ENCODE results near the gene HES7. TPM values are rescaled to one million over a fixed set of nuclear protein-coding genes. Genes with fewer than 3 reads are reported as not detected.

Gene HES7
- polyA plus RNA-seq, 4 donors = 0.06 TPM; not detected in 3

DNA sequence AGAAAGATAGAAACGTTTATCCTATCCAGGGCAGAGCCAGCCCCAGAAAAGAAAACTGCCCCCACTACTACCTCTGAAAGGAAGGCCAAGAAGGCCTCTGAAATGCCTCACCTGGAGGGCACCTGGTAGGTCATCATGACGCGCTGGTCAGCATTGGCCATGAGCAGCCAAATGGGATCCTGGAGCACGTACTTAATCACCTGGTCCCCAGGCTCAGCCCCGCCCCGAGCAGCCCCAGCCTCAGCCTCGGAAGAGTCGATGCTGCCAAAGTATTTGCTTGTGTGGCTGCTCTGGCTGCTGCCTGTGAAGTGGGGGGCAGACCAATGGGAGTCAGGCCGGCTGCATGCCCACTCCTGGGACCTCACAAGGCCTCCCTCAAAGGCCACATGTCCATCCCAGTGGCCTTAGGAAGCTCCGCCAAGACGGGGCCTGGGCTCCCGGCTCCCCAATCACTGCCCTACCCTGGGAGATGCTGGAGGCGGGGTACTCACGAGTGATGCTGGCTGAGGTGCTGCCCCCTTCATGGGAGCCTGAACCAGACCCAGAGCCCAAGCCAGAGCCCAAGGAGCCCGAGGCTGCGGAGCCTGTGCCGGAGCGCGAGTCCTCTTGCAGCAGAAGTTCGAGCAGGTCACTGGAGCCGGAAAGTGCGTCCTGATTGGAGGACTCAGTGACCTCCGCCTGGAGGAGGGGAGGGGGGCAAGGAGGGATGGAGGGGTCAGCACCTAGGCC is 18.4 kb upstream of the HES7 start:
- 90 to 91% (median 90%) methylated on average over 23 of the region's 23 CpGs for WGBS, 3 donors
- Histone ChIP-seq H3K4me3 (ENCODE audit: low read depth in 1 of 3, low read length in 3 of 3) (no peak overlapping the region), H3K4me1 (ENCODE audit: control insufficient read depth in 3 of 3, insufficient read depth in 2 of 3, low read depth in 1 of 3, low read length in 2 of 3) (peaks cover 0 to 16% (median 2%) of the 10 kb centered on the region in 3 donors), H3K36me3 (ENCODE audit: control insufficient read depth in 3 of 3, insufficient read depth in 2 of 3, low read depth in 1 of 3, low read length in 3 of 3) (peaks cover 23 to 77% (median 42%) of the 10 kb centered on the region in 3 donors), H3K9me3 (ENCODE audit: control insufficient read depth in 2 of 2, insufficient read depth in 1 of 2, low read depth in 1 of 2, low read length in 1 of 2) (no peaks in the 10 kb centered on the region), H3K27me3 (ENCODE audit: control insufficient read depth in 3 of 3, insufficient read depth in 3 of 3, low read length in 3 of 3) (no peaks in the 10 kb centered on the region), H3K27ac (ENCODE audit: low read depth in 1 of 3, low read length in 2 of 3) (no peak overlapping the region)
- DNase-seq (no peak), FAIRE-seq (no peak)

DNA sequence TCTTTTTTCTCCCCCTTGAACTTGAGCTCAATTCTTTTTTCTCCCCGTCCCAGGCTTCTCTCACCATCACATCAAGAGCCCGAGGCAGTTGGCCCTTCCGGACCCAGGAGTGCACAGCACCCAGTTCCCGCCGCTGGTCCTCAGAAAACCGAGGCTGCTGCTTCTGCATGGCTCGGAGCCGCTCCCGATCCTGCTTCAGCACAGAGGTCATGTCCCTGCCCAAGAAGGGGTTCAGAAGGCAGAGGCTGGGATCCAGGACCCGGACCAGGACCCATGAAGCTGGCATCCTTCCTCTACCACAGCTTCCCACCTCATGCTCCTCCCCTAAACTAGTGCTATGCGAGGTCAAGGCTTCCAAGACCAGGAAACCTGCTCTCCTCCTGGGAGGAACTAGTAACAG is 17.8 kb upstream of the HES7 start:
- Histone ChIP-seq H3K9me3 (ENCODE audit: control insufficient read depth in 2 of 2, insufficient read depth in 1 of 2, low read depth in 1 of 2, low read length in 1 of 2) (no peaks in the 10 kb centered on the region), H3K27me3 (ENCODE audit: control insufficient read depth in 3 of 3, insufficient read depth in 3 of 3, low read length in 3 of 3) (no peaks in the 10 kb centered on the region), H3K27ac (ENCODE audit: low read depth in 1 of 3, low read length in 2 of 3) (no peak overlapping the region), H3K4me1 (ENCODE audit: control insufficient read depth in 3 of 3, insufficient read depth in 2 of 3, low read depth in 1 of 3, low read length in 2 of 3) (peaks cover 0 to 16% (median 2%) of the 10 kb centered on the region in 3 donors), H3K36me3 (ENCODE audit: control insufficient read depth in 3 of 3, insufficient read depth in 2 of 3, low read depth in 1 of 3, low read length in 3 of 3) (peaks cover 20 to 71% (median 36%) of the 10 kb centered on the region in 3 donors), H3K4me3 (ENCODE audit: low read depth in 1 of 3, low read length in 3 of 3) (no peak overlapping the region)
- DNase-seq = no peak
- whole genome bisulfite sequencing, 3 donors = 91 to 93% (median 92%) methylated on average over 11 of the region's 11 CpGs
- FAIRE-seq = no peak

DNA sequence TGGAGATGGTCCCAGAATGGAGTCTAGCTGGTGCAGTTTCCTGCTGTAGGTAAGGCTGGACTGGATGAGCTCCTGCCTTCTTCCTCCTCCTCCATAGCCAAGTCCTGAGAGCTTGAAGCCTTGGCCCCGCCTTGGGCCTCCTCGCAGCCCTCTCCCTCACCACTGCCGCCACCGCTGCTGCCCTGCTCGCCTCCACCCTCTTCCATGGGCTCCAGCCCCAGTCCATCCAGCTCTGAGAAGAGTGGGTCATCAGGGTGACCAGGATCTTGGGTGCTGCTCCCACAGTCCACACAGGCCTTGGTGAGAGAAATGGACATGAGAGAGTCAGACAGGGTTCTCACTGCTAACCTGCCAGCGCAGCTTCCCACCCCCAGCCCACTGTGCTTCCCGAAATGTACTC is 17.1 kb upstream of the HES7 start:
- WGBS, 3 donors = 96 to 98% (median 97%) methylated on average over 7 of the region's 7 CpGs
- Histone ChIP-seq H3K4me1 (ENCODE audit: control insufficient read depth in 3 of 3, insufficient read depth in 2 of 3, low read depth in 1 of 3, low read length in 2 of 3) (peaks cover 0 to 16% (median 2%) of the 10 kb centered on the region in 3 donors), H3K36me3 (ENCODE audit: control insufficient read depth in 3 of 3, insufficient read depth in 2 of 3, low read depth in 1 of 3, low read length in 3 of 3) (peaks cover 20 to 64% (median 30%) of the 10 kb centered on the region in 3 donors), H3K27ac (ENCODE audit: low read depth in 1 of 3, low read length in 2 of 3) (no peak overlapping the region), H3K27me3 (ENCODE audit: control insufficient read depth in 3 of 3, insufficient read depth in 3 of 3, low read length in 3 of 3) (no peaks in the 10 kb centered on the region), H3K4me3 (ENCODE audit: low read depth in 1 of 3, low read length in 3 of 3) (no peak overlapping the region), H3K9me3 (ENCODE audit: control insufficient read depth in 2 of 2, insufficient read depth in 1 of 2, low read depth in 1 of 2, low read length in 1 of 2) (no peaks in the 10 kb centered on the region)
- DNase-seq (no peak), FAIRE-seq (no peak)

DNA sequence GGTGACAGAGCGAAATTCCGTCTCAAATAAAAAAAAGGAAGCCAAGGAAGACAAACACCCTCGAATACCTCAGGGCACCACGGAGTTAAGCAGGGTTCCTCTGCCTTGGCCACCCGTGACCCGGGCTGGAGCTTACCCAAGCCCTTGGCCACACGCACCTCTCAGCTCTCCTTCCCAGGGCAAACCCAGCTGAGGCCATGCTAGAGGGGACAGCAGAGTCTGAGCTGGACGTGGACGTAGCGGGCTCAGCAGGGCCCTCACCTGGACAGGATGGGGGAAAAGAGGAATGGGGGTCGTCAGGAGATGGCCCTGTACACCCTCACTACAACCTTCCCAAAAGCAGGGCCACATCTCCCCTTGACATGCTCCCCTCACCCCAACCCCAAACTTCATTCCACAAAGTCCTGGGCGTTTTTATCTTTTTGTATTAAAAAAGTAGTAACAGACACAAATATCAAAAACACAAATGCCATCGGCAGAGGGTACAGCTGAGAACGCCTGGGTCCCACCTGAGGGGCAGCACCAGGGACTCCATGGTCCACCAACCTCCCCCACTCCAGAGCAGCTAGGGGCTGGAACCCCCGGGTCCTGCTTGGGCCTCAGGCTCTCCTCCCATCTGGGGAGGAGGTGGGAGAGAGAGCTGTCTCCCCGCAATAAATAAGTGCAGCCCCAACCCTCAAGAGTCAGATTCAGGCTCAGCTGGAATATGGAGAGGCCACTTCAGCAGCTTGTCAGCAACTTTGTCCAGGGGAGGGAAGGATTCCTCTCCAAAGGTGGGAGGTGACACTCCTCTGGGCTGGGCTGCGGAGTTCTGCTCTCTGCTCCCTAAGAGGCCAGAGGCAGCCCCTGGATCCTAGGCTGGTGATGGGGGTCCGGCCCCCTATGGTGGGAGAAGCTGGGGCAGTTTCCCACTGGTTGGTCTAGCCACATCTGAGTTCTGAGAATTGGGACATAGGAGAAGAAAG is 16.4 kb upstream of the HES7 start:
- Histone ChIP-seq H3K36me3 (ENCODE audit: control insufficient read depth in 3 of 3, insufficient read depth in 2 of 3, low read depth in 1 of 3, low read length in 3 of 3) (peaks cover 18 to 57% (median 30%) of the 10 kb centered on the region in 3 donors), H3K27ac (ENCODE audit: low read depth in 1 of 3, low read length in 2 of 3) (peak overlapping the region in 1 of 3 donors; percentile 7), H3K27me3 (ENCODE audit: control insufficient read depth in 3 of 3, insufficient read depth in 3 of 3, low read length in 3 of 3) (no peaks in the 10 kb centered on the region), H3K9me3 (ENCODE audit: control insufficient read depth in 2 of 2, insufficient read depth in 1 of 2, low read depth in 1 of 2, low read length in 1 of 2) (no peaks in the 10 kb centered on the region), H3K4me3 (ENCODE audit: low read depth in 1 of 3, low read length in 3 of 3) (no peak overlapping the region), H3K4me1 (ENCODE audit: control insufficient read depth in 3 of 3, insufficient read depth in 2 of 3, low read depth in 1 of 3, low read length in 2 of 3) (peaks cover 0 to 16% (median 2%) of the 10 kb centered on the region in 3 donors)
- no peak for DNase-seq
- WGBS, 3 donors = 87 to 92% (median 90%) methylated on average over 18 of the region's 18 CpGs
- FAIRE-seq = no peak

DNA sequence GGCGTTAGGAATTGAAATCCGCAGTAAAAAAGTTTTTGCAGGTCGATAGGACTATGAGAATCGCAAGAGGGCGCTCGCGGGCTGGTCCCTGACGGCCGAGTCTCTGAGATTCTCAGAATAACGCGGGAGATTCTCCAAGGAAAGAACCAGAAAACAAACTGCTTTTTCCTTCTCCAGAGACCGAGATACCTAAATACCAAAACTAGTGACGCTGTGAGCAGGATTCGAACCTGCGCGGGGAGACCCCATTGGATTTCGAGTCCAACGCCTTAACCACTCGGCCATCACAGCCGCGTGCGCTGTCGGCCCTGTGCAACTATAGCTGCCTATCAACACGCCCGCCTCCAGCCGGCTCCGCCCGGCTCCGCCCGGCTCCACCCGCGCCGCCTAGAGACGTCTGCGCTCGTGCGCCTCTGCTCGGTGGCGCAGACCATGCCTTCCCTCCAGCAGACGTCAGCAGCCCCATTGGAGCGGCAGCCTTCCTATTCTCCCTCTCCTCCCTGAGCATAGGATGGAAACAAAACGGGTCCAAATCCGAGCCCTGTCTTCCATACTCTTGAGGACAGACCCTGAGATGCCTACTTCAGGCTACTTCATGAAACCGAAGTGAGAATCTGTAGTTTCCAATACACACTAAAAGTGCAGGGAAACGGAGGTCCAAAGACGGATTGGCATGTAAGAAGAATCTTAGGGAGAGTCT is 14.9 kb upstream of the HES7 start:
- Histone ChIP-seq H3K4me3 (ENCODE audit: low read depth in 1 of 3, low read length in 3 of 3) (peak overlapping the region; percentile 23 to 62 (median 35)), H3K36me3 (ENCODE audit: control insufficient read depth in 3 of 3, insufficient read depth in 2 of 3, low read depth in 1 of 3, low read length in 3 of 3) (peaks cover 9 to 42% (median 18%) of the 10 kb centered on the region in 3 donors), H3K27me3 (ENCODE audit: control insufficient read depth in 3 of 3, insufficient read depth in 3 of 3, low read length in 3 of 3) (no peaks in the 10 kb centered on the region), H3K27ac (ENCODE audit: low read depth in 1 of 3, low read length in 2 of 3) (peak overlapping the region; percentile 84 to 98 (median 97)), H3K4me1 (ENCODE audit: control insufficient read depth in 3 of 3, insufficient read depth in 2 of 3, low read depth in 1 of 3, low read length in 2 of 3) (peaks cover 0 to 16% (median 2%) of the 10 kb centered on the region in 3 donors), H3K9me3 (ENCODE audit: control insufficient read depth in 2 of 2, insufficient read depth in 1 of 2, low read depth in 1 of 2, low read length in 1 of 2) (no peaks in the 10 kb centered on the region)
- DNase-seq (peak; percentile 95 to 98), FAIRE-seq (no peak)
- 0 to 1% (median 0%) methylated on average over 46 of the region's 46 CpGs for WGBS, 3 donors

DNA sequence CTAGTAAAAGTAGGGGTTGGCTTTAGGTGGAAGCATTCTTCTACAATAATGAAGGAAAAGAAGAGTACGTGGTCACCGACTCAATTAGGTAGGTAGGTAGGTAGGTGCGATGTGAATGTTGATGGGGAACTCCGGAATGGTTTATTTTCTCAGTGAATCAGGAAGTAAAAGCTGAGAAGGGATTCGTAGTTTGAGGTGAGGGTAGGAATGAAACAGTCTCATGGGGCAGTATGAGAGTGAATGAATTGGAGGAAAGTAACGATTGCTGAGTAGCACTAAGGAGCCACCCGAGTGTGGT is 14.4 kb upstream of the HES7 start:
- DNase-seq (no peak), FAIRE-seq (no peak)
- Histone ChIP-seq H3K4me1 (ENCODE audit: control insufficient read depth in 3 of 3, insufficient read depth in 2 of 3, low read depth in 1 of 3, low read length in 2 of 3) (peaks cover 0 to 16% (median 2%) of the 10 kb centered on the region in 3 donors), H3K4me3 (ENCODE audit: low read depth in 1 of 3, low read length in 3 of 3) (peak overlapping the region in 1 of 3 donors; percentile 26), H3K27me3 (ENCODE audit: control insufficient read depth in 3 of 3, insufficient read depth in 3 of 3, low read length in 3 of 3) (no peaks in the 10 kb centered on the region), H3K36me3 (ENCODE audit: control insufficient read depth in 3 of 3, insufficient read depth in 2 of 3, low read depth in 1 of 3, low read length in 3 of 3) (peaks cover 5 to 37% (median 14%) of the 10 kb centered on the region in 3 donors), H3K27ac (ENCODE audit: low read depth in 1 of 3, low read length in 2 of 3) (peak overlapping the region in 2 of 3 donors; percentile 97 to 98), H3K9me3 (ENCODE audit: control insufficient read depth in 2 of 2, insufficient read depth in 1 of 2, low read depth in 1 of 2, low read length in 1 of 2) (no peaks in the 10 kb centered on the region)
- WGBS, 3 donors = 1% methylated on average over 7 of the region's 7 CpGs

DNA sequence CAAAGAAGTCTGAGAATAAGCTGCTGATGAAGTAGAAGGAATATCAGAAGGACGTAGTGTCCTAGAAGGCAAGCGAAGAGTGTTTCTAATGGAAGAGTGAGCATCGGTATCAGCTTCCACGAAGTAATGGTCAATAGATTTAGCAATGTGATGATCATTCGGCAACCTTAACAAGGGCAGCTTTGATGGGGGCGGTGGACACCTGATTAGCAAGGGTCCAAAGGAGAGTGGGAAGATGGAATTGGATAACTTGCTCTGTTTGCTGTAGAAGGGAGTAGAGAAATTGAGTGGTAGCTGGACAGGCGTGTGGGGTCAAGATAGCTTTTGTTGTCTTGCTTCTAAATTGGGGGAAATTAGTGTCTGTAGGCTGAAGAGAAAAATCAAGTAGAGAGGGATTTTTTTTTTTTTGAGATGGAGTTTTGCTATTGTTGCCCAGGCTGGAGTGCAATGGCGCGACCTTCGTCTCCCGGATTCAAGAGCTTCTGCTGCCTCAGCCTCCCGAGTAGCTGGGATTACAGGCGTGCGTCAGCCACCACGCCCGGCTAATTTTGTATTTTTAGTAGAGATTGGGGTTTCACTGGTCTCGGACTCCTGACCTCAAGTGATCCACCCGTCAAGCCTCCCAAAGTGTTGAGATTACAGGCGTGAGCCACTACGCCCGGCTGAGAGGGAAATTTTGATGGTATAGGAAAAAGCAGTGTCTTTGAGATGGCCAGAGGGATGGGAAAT is 13.9 kb upstream of the HES7 start:
- FAIRE-seq (no peak), DNase-seq (no peak)
- Histone ChIP-seq H3K9me3 (ENCODE audit: control insufficient read depth in 2 of 2, insufficient read depth in 1 of 2, low read depth in 1 of 2, low read length in 1 of 2) (no peaks in the 10 kb centered on the region), H3K4me3 (ENCODE audit: low read depth in 1 of 3, low read length in 3 of 3) (peak overlapping the region in 1 of 3 donors; percentile 26), H3K27ac (ENCODE audit: low read depth in 1 of 3, low read length in 2 of 3) (peak overlapping the region in 2 of 3 donors; percentile 97 to 98), H3K27me3 (ENCODE audit: control insufficient read depth in 3 of 3, insufficient read depth in 3 of 3, low read length in 3 of 3) (no peaks in the 10 kb centered on the region), H3K4me1 (ENCODE audit: control insufficient read depth in 3 of 3, insufficient read depth in 2 of 3, low read depth in 1 of 3, low read length in 2 of 3) (peaks cover 0 to 16% (median 2%) of the 10 kb centered on the region in 3 donors), H3K36me3 (ENCODE audit: control insufficient read depth in 3 of 3, insufficient read depth in 2 of 3, low read depth in 1 of 3, low read length in 3 of 3) (peaks cover 3 to 32% (median 13%) of the 10 kb centered on the region in 3 donors)
- 15 to 22% (median 18%) methylated on average over 21 of the region's 21 CpGs for WGBS, 3 donors
